Measurements from ENCODE around the gene KLHL14.

- TF ChIP-seq EZH2 (IDR thresholded peaks at IDR 0.05; ENCODE audit: low read depth, unreplicated experiment) (no peak), CTCF (conservative IDR thresholded peaks at IDR 0.05; ENCODE audit: low read depth in 2 of 2) (no peak), JUNB (IDR thresholded peaks at IDR 0.05; ENCODE audit: unreplicated experiment) (no peak), CREB1 (CRISPR knock-in tag; IDR thresholded peaks at IDR 0.05; ENCODE audit: low read depth) (no peak), ZNF114 (CRISPR knock-in tag; IDR thresholded peaks at IDR 0.05) (no peak), REST (IDR thresholded peaks at IDR 0.05; ENCODE audit: unreplicated experiment) (no peak), POLR2AphosphoS5 (IDR thresholded peaks at IDR 0.05; ENCODE audit: low read depth) (no peak), ZNF462 (CRISPR knock-in tag; IDR thresholded peaks at IDR 0.05) (no peak)
Observed at GRCh38 chr18:32661486-32662299, 111.1 kb downstream of the KLHL14 start.

All from GM23338 (cell line).